Measurements from ENCODE around the gene ACE. TPM values are rescaled to one million over a fixed set of nuclear protein-coding genes. Genes with fewer than 3 reads are reported as not detected.

Gene ACE
- total RNA-seq, 1 experiment from 2014 or later: 9.1 TPM

- Histone ChIP-seq H4K20me1 (ENCODE audit: low read length) (no peaks in the 10 kb centered on the region), H3F3A (ENCODE audit: low read length, unreplicated experiment) (no peaks in the 10 kb centered on the region), H3K4me1 (ENCODE audit: insufficient read depth, low read length) (peaks cover 2% of the 10 kb centered on the region; the same call in 1 of the 2 replicates), H3K27ac (ENCODE audit: low read length) (no peak overlapping the region), H3K36me3 (ENCODE audit: low read depth, low read length) (no peaks in the 10 kb centered on the region), H3K9ac (ENCODE audit: low read length) (no peak overlapping the region), H3K4me3 (ENCODE audit: low read length) (no peak overlapping the region), H3K9me2 (replicated peaks; ENCODE audit: low read length) (no peaks in the 10 kb centered on the region), H3K4me2 (ENCODE audit: low read length) (no peak overlapping the region), H3K9me3 (ENCODE audit: low read length) (no peaks in the 10 kb centered on the region), H2AFZ (ENCODE audit: low read length) (no peak overlapping the region), H3K79me2 (ENCODE audit: low read length) (no peaks in the 10 kb centered on the region), H3K27me3 (ENCODE audit: low read length) (0 out of 2 replicates have a peak, but pooled peaks cover 4% of the 10 kb centered on the region)
- ATAC-seq: peak; percentile 59
- TF ChIP-seq, protein P1, sequence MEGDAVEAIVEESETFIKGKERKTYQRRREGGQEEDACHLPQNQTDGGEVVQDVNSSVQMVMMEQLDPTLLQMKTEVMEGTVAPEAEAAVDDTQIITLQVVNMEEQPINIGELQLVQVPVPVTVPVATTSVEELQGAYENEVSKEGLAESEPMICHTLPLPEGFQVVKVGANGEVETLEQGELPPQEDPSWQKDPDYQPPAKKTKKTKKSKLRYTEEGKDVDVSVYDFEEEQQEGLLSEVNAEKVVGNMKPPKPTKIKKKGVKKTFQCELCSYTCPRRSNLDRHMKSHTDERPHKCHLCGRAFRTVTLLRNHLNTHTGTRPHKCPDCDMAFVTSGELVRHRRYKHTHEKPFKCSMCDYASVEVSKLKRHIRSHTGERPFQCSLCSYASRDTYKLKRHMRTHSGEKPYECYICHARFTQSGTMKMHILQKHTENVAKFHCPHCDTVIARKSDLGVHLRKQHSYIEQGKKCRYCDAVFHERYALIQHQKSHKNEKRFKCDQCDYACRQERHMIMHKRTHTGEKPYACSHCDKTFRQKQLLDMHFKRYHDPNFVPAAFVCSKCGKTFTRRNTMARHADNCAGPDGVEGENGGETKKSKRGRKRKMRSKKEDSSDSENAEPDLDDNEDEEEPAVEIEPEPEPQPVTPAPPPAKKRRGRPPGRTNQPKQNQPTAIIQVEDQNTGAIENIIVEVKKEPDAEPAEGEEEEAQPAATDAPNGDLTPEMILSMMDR (conservative IDR thresholded peaks at IDR 0.05; ENCODE audit: low read depth, low read length): peak; percentile 59
- no peak for TF ChIP-seq EZH2phosphoT487 (IDR thresholded peaks at IDR 0.05; ENCODE audit: borderline replicate concordance, low read length)
- peak; percentile 23 for DNase-seq
- ChIA-PET POLR2A (ENCODE audit: unreplicated experiment) (no interaction called here), CTCF (no interaction called here)
- intact Hi-C loops (cut with micrococcal nuclease): no loop called here
- BruUV-seq (replicated peaks): no TSS peak
These were observed 21.0 kb downstream of the ACE start for GRCh38 chr17:63497708-63498483.

- Histone ChIP-seq H3K9me2 (replicated peaks; ENCODE audit: low read length) (no peaks in the 10 kb centered on the region), H3K9ac (ENCODE audit: low read length) (no peak overlapping the region), H3K36me3 (ENCODE audit: low read depth, low read length) (no peaks in the 10 kb centered on the region), H2AFZ (ENCODE audit: low read length) (no peak overlapping the region), H3K4me2 (ENCODE audit: low read length) (no peak overlapping the region), H3K27me3 (ENCODE audit: low read length) (peaks cover 12% of the 10 kb centered on the region; the same call in 1 of the 2 replicates), H3K4me3 (ENCODE audit: low read length) (no peak overlapping the region), H3K79me2 (ENCODE audit: low read length) (no peaks in the 10 kb centered on the region), H3K4me1 (ENCODE audit: insufficient read depth, low read length) (peaks cover 5% of the 10 kb centered on the region; the same call in 1 of the 2 replicates), H3F3A (ENCODE audit: low read length, unreplicated experiment) (no peaks in the 10 kb centered on the region), H3K9me3 (ENCODE audit: low read length) (no peaks in the 10 kb centered on the region), H3K27ac (ENCODE audit: low read length) (no peak overlapping the region), H4K20me1 (ENCODE audit: low read length) (no peaks in the 10 kb centered on the region)
- CTCF ChIA-PET: no interaction called here
- DNase-seq (peak; percentile 11), ATAC-seq (no peak)
- POLR2A ChIA-PET (ENCODE audit: unreplicated experiment): no interaction called here
- no TSS peak for BruUV-seq (replicated peaks)
- intact Hi-C loops (cut with micrococcal nuclease): no loop called here
- TF ChIP-seq, protein P1 (conservative IDR thresholded peaks at IDR 0.05; ENCODE audit: low read depth, low read length): no peak
- TF ChIP-seq EZH2phosphoT487 (IDR thresholded peaks at IDR 0.05; ENCODE audit: borderline replicate concordance, low read length): no peak
- TF ChIP-seq EZH2 (IDR thresholded peaks at IDR 0.05; ENCODE audit: low read length, unreplicated experiment): no peak
These were observed 21.9 kb downstream of the ACE start for GRCh38 chr17:63498626-63499195.

All from PC-3 (cell line).